ENCODE results near the gene HDLBP. TPM values are rescaled to one million over a fixed set of nuclear protein-coding genes. Genes with fewer than 3 reads are reported as not detected.

Gene HDLBP
- total RNA-seq, 1 experiment from 2014 or later: 350 TPM

DNA sequence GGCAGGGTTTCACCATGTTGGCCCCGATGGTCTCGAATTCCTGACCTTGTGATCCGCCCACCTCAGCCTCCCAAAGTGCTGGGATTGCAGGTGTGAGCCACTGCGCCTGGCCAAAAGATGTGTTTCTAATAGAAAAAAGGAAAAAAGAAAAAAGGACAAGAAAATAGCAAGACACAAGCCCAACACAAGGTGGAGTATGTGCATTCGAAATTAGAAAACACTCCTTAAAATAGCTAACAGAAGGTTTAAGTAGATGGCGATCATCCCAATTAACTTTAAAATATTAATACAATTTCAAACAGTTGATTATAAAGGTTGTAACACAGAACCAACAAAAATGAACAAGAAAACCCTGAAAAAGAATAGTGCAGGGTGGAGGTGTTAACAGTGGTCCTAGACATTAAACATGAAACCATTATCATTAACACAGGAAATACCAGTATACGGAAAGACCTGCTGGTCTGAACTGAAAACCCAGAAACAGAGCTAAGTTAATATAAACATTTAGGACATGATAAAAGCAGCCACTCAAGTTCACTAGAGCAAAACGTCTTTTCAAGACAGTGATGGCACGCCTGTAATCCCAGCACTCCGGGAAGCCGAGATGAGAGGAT, 57.9 kb downstream of the HDLBP start:
- intact Hi-C loops (cut with micrococcal nuclease; ENCODE audit: unreplicated experiment): no loop called here
- no peak for DNase-seq
- ChIA-PET POLR2A (no interaction called here), CTCF (interaction anchor here (0.6 kb wide), 1 partner anchor 135 kb away, joined by 3 read pairs; no protein-coding TSS in a partner anchor)
- Histone ChIP-seq H3K4me1 (no peaks in the 10 kb centered on the region), H3K36me3 (ENCODE audit: control insufficient read depth, insufficient read depth, low read length) (peaks cover 6% of the 10 kb centered on the region), H3K9me3 (no peaks in the 10 kb centered on the region), H3K27me3 (replicated peaks; ENCODE audit: control insufficient read depth, insufficient read depth, low read length) (no peaks in the 10 kb centered on the region), H3K4me3 (ENCODE audit: low read depth, low read length) (no peak overlapping the region)
- Mint-ChIP-seq H3K4me1 (ENCODE audit: low read depth, unreplicated experiment) (no peaks in the 10 kb centered on the region), H3K27me3 (ENCODE audit: insufficient read depth, unreplicated experiment) (no peaks in the 10 kb centered on the region), H3K9me3 (ENCODE audit: unreplicated experiment) (no peaks in the 10 kb centered on the region), H3K4me3 (ENCODE audit: unreplicated experiment) (no peak overlapping the region), H3K36me3 (ENCODE audit: insufficient read depth, unreplicated experiment) (peaks cover 92% of the 10 kb centered on the region), H3K27ac (ENCODE audit: unreplicated experiment) (no peak overlapping the region)
- no TSS peak for BruUV-seq (replicated peaks)
- TF ChIP-seq, protein P1, sequence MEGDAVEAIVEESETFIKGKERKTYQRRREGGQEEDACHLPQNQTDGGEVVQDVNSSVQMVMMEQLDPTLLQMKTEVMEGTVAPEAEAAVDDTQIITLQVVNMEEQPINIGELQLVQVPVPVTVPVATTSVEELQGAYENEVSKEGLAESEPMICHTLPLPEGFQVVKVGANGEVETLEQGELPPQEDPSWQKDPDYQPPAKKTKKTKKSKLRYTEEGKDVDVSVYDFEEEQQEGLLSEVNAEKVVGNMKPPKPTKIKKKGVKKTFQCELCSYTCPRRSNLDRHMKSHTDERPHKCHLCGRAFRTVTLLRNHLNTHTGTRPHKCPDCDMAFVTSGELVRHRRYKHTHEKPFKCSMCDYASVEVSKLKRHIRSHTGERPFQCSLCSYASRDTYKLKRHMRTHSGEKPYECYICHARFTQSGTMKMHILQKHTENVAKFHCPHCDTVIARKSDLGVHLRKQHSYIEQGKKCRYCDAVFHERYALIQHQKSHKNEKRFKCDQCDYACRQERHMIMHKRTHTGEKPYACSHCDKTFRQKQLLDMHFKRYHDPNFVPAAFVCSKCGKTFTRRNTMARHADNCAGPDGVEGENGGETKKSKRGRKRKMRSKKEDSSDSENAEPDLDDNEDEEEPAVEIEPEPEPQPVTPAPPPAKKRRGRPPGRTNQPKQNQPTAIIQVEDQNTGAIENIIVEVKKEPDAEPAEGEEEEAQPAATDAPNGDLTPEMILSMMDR (IDR thresholded peaks at IDR 0.05; ENCODE audit: insufficient read depth in 1 of 2, low read depth in 1 of 2, low read length in 1 of 2, severe bottlenecking in 1 of 2, unreplicated experiment in 1 of 2): no peak

GRCh38 chr2:241256168-241256545, 59.3 kb downstream of the HDLBP start:
- H3K27ac Mint-ChIP-seq (ENCODE audit: unreplicated experiment): no peak overlapping the region
- TF ChIP-seq, protein P1 (IDR thresholded peaks at IDR 0.05; ENCODE audit: insufficient read depth in 1 of 2, low read depth in 1 of 2, low read length in 1 of 2, severe bottlenecking in 1 of 2, unreplicated experiment in 1 of 2): no peak
- H3K27me3 ChIP-seq (replicated peaks; ENCODE audit: control insufficient read depth, insufficient read depth, low read length): no peaks in the 10 kb centered on the region
- intact Hi-C loops (cut with micrococcal nuclease; ENCODE audit: unreplicated experiment): no loop called here
- no peak overlapping the region for H3K4me3 ChIP-seq (ENCODE audit: low read depth, low read length)
- no peaks in the 10 kb centered on the region for H3K9me3 Mint-ChIP-seq (ENCODE audit: unreplicated experiment)
- ChIA-PET CTCF (no interaction called here), POLR2A (no interaction called here)
- no peaks in the 10 kb centered on the region for H3K4me1 ChIP-seq
- H3K27me3 Mint-ChIP-seq (ENCODE audit: insufficient read depth, unreplicated experiment): no peaks in the 10 kb centered on the region
- no peak overlapping the region for H3K4me3 Mint-ChIP-seq (ENCODE audit: unreplicated experiment)
- no peaks in the 10 kb centered on the region for H3K4me1 Mint-ChIP-seq (ENCODE audit: low read depth, unreplicated experiment)
- peaks cover 84% of the 10 kb centered on the region for H3K36me3 Mint-ChIP-seq (ENCODE audit: insufficient read depth, unreplicated experiment)
- H3K9me3 ChIP-seq: no peaks in the 10 kb centered on the region
- peaks cover 3% of the 10 kb centered on the region for H3K36me3 ChIP-seq (ENCODE audit: control insufficient read depth, insufficient read depth, low read length)
- TSS peak; percentile 11 for BruUV-seq (replicated peaks)
- no peak for DNase-seq

GRCh38 chr2:241255542-241256167, 59.8 kb downstream of the HDLBP start:
- Histone ChIP-seq H3K27me3 (replicated peaks; ENCODE audit: control insufficient read depth, insufficient read depth, low read length) (no peaks in the 10 kb centered on the region), H3K4me3 (ENCODE audit: low read depth, low read length) (no peak overlapping the region), H3K9me3 (no peaks in the 10 kb centered on the region), H3K36me3 (ENCODE audit: control insufficient read depth, insufficient read depth, low read length) (peaks cover 3% of the 10 kb centered on the region), H3K4me1 (no peaks in the 10 kb centered on the region)
- CTCF ChIA-PET: no interaction called here
- POLR2A ChIA-PET: no interaction called here
- no peak for DNase-seq
- peaks cover 84% of the 10 kb centered on the region for H3K36me3 Mint-ChIP-seq (ENCODE audit: insufficient read depth, unreplicated experiment)
- BruUV-seq (replicated peaks): no TSS peak
- H3K9me3 Mint-ChIP-seq (ENCODE audit: unreplicated experiment): no peaks in the 10 kb centered on the region
- TF ChIP-seq, protein P1 (IDR thresholded peaks at IDR 0.05; ENCODE audit: insufficient read depth in 1 of 2, low read depth in 1 of 2, low read length in 1 of 2, severe bottlenecking in 1 of 2, unreplicated experiment in 1 of 2): no peak
- no peaks in the 10 kb centered on the region for H3K27me3 Mint-ChIP-seq (ENCODE audit: insufficient read depth, unreplicated experiment)
- H3K4me1 Mint-ChIP-seq (ENCODE audit: low read depth, unreplicated experiment): no peaks in the 10 kb centered on the region
- intact Hi-C loops (cut with micrococcal nuclease; ENCODE audit: unreplicated experiment): no loop called here
- no peak overlapping the region for H3K4me3 Mint-ChIP-seq (ENCODE audit: unreplicated experiment)
- H3K27ac Mint-ChIP-seq (ENCODE audit: unreplicated experiment): no peak overlapping the region

All from Caco-2 (cell line).